H1 (cell line): ENCODE data around the gene ALDOA. TPM values are rescaled to one million over a fixed set of nuclear protein-coding genes. Genes with fewer than 3 reads are reported as not detected.

ENCODE experiments used
- CTCF ChIA-PET: fragments of 300-600 bp; sonication (Branson Sonifier 250); formaldehyde crosslinking; loops from one replicate; lab custom pipeline; 2021; ENCODE audit not compliant: partially characterized antibody; lab: Charles Lee
- POLR2A ChIA-PET: fragments of 300-600 bp; sonication (Branson Sonifier 250); formaldehyde crosslinking; loops from one replicate; lab custom pipeline; 2021; ENCODE audit warnings: inconsistent platforms; ENCODE audit not compliant: partially characterized antibody; lab: Charles Lee
- DNase-seq, 2 experiments: peaks; one replicate each; pipeline versions ENCODE4 v3.0.0 to v3.0.0-alpha.2; 2010 to 2022; ENCODE audit warnings: low spot score in 2 of 2, low read depth in 1 of 2, mixed read lengths in 1 of 2
- FAIRE-seq: peaks from 2 replicates; lab custom pipeline; 2011; peaks lifted over from hg19 to GRCh38; lab: Jason Lieb, UNC
- H2AFZ ChIP-seq: 2 replicates; pipeline ENCODE4 v1.8.1; 2012; ENCODE audit warnings: low read length, inconsistent platforms
- H2AK5ac ChIP-seq: 2 replicates; pipeline ENCODE4 v1.6.1; 2013; ENCODE audit warnings: low read depth, low read length
- H2BK120ac ChIP-seq: replicated peaks from 2 replicates; pipeline ENCODE3; 2013; ENCODE audit warnings: low read depth, low read length, inconsistent platforms
- H2BK12ac ChIP-seq: 2 replicates; pipeline ENCODE4 v1.6.1; 2013; ENCODE audit warnings: low read depth, low read length
- H2BK15ac ChIP-seq: 2 replicates; pipeline ENCODE4 v1.6.1; 2013; ENCODE audit warnings: low read length
- H2BK20ac ChIP-seq: 2 replicates; pipeline ENCODE4 v1.6.1; 2013; ENCODE audit warnings: low read length
- H2BK5ac ChIP-seq: 2 replicates; pipeline ENCODE4 v1.6.1; 2013; ENCODE audit warnings: low read depth, low read length
- H3K14ac ChIP-seq: 2 replicates; pipeline ENCODE4 v1.6.1; 2013; ENCODE audit warnings: inconsistent platforms; ENCODE audit not compliant: insufficient read length
- H3K18ac ChIP-seq: 2 replicates; pipeline ENCODE4 v1.6.1; 2013; ENCODE audit warnings: low read length; ENCODE audit errors: extremely low read depth
- H3K23ac ChIP-seq: 2 replicates; pipeline ENCODE4 v1.6.1; 2013; ENCODE audit warnings: inconsistent platforms; ENCODE audit not compliant: insufficient read length
- H3K23me2 ChIP-seq: 2 replicates; pipeline ENCODE4 v1.6.1; 2013; ENCODE audit warnings: low read depth, low read length
- H3K27ac ChIP-seq: 2 replicates; pipeline ENCODE4 v1.6.1; 2011; ENCODE audit warnings: low read depth, low read length, inconsistent platforms
- H3K27me3 ChIP-seq, 4 experiments: replicated peaks in 1 of 4; 1 replicate in 1 of 4; 2 replicates in 3 of 4; pipeline versions ENCODE4 v1.6.1 to v1.8.1; 2011 to 2013; ENCODE audit warnings: low read length in 3 of 4, mild to moderate bottlenecking in 3 of 4, inconsistent platforms in 2 of 4, mixed read lengths in 2 of 4, moderate library complexity in 1 of 4; ENCODE audit not compliant: control insufficient read depth in 3 of 4, insufficient read depth in 3 of 4; ENCODE audit errors: extremely low read depth in 1 of 4
- H3K36me3 ChIP-seq, 4 experiments: 2 replicates each; pipeline versions ENCODE4 v1.6.1 to v1.8.1; 2011 to 2013; ENCODE audit warnings: mild to moderate bottlenecking in 4 of 4, low read length in 3 of 4, moderate library complexity in 2 of 4, control low read depth in 1 of 4, inconsistent platforms in 1 of 4; ENCODE audit not compliant: insufficient read depth in 4 of 4, control insufficient read depth in 2 of 4
- H3K4ac ChIP-seq: replicated peaks from 2 replicates; pipeline ENCODE3; 2013; ENCODE audit warnings: low read length, low read depth, mixed read lengths, inconsistent platforms; ENCODE audit not compliant: insufficient read length
- H3K4me1 ChIP-seq, 4 experiments: replicated peaks in 1 of 4; 1 replicate in 1 of 4; 2 replicates in 3 of 4; pipeline versions ENCODE4 v1.6.1 to v1.8.1; 2011 to 2013; ENCODE audit warnings: low read length in 3 of 4, inconsistent platforms in 2 of 4, mixed read lengths in 1 of 4; ENCODE audit not compliant: insufficient read depth in 4 of 4, control insufficient read depth in 3 of 4
- H3K4me2 ChIP-seq, 2 experiments: 2 replicates each; pipeline versions ENCODE4 v1.6.1 to v1.8.1; 2011 to 2013; ENCODE audit warnings: low read depth in 2 of 2, low read length in 2 of 2, control low read depth in 1 of 2, inconsistent platforms in 1 of 2, mild to moderate bottlenecking in 1 of 2; ENCODE audit not compliant: insufficient read depth in 1 of 2
- H3K4me3 ChIP-seq, 4 experiments: fragments of 200-600, 300-600 bp in 1 of 4; sonication (generic), shearing (Covaris generic), sonication (Bioruptor Twin) in 1 of 4; 2 replicates each; pipeline versions ENCODE4 v1.5.1 to v1.8.1; 2011 to 2016; ENCODE audit warnings: low read length in 4 of 4, low read depth in 3 of 4, control low read depth in 2 of 4, inconsistent platforms in 2 of 4, mild to moderate bottlenecking in 2 of 4, mixed read lengths in 1 of 4, moderate library complexity in 1 of 4; ENCODE audit not compliant: insufficient read depth in 2 of 4; ENCODE audit errors: extremely low read depth in 1 of 4
- H3K56ac ChIP-seq: replicated peaks from 2 replicates; pipeline ENCODE3; 2013; ENCODE audit warnings: low read depth, mild to moderate bottlenecking, mixed read lengths, low read length, inconsistent platforms; ENCODE audit not compliant: insufficient read length
- H3K79me1 ChIP-seq: 2 replicates; pipeline ENCODE4 v1.6.1; 2013; ENCODE audit warnings: low read depth, low read length, control low read depth
- H3K79me2 ChIP-seq, 2 experiments: 2 replicates each; pipeline versions ENCODE4 v1.6.1 to v1.8.1; 2012 to 2013; ENCODE audit warnings: low read length in 2 of 2, mild to moderate bottlenecking in 2 of 2, inconsistent platforms in 1 of 2; ENCODE audit not compliant: insufficient read depth in 2 of 2, control insufficient read depth in 1 of 2
- H3K9ac ChIP-seq, 4 experiments: replicated peaks in 1 of 4; 1 replicate in 1 of 4; 2 replicates in 3 of 4; pipeline versions ENCODE4 v1.6.1 to v1.8.1; 2011 to 2013; ENCODE audit warnings: low read depth in 3 of 4, low read length in 3 of 4, control low read depth in 2 of 4, mild to moderate bottlenecking in 2 of 4, moderate library complexity in 2 of 4, inconsistent platforms in 1 of 4; ENCODE audit errors: extremely low read depth in 1 of 4
- H3K9me3 ChIP-seq, 2 experiments: 2 replicates each; pipeline versions ENCODE4 v1.6.1 to v1.8.1; 2012 to 2013; ENCODE audit warnings: mild to moderate bottlenecking in 2 of 2, moderate library complexity in 2 of 2, control low read depth in 1 of 2, inconsistent platforms in 1 of 2, low read depth in 1 of 2, low read length in 1 of 2, mixed read lengths in 1 of 2; ENCODE audit not compliant: insufficient read depth in 2 of 2
- H4K20me1 ChIP-seq, 2 experiments: replicated peaks in 1 of 2; 2 replicates each; pipeline versions ENCODE3 to v1.8.1; 2011 to 2013; ENCODE audit warnings: inconsistent platforms in 2 of 2, low read length in 2 of 2, mild to moderate bottlenecking in 1 of 2; ENCODE audit not compliant: insufficient read depth in 2 of 2, control insufficient read depth in 1 of 2
- H4K5ac ChIP-seq: 2 replicates; pipeline ENCODE4 v1.6.1; 2013; ENCODE audit warnings: low read length, low read depth, mixed read lengths, inconsistent platforms; ENCODE audit not compliant: insufficient read length
- H4K8ac ChIP-seq: 2 replicates; pipeline ENCODE4 v1.8.0; 2013; ENCODE audit warnings: mild to moderate bottlenecking, moderate library complexity, low read length, inconsistent platforms; ENCODE audit not compliant: insufficient read depth; ENCODE audit errors: extremely low read depth
- H4K91ac ChIP-seq: replicated peaks from 2 replicates; pipeline ENCODE3; 2013; ENCODE audit warnings: low read length, mixed read lengths, inconsistent platforms; ENCODE audit not compliant: insufficient read length
- BRCA1 ChIP-seq: IDR thresholded peaks from 2 replicates; pipeline ENCODE4 v1.6.1; 2012; ENCODE audit warnings: low read depth, low read length, improper control_type of control experiment
- CBX5 ChIP-seq: fragments of 300-800, 300-1000 bp; sonication (generic); IDR thresholded peaks from 2 replicates; pipeline ENCODE4 v1.7.1; 2016; ENCODE audit warnings: antibody characterized with exemption, low read length, low read depth
- EGR1 ChIP-seq: IDR thresholded peaks from 2 replicates; pipeline ENCODE4 v1.6.1; 2011; ENCODE audit warnings: low read depth, low read length, borderline replicate concordance
- JUN ChIP-seq: IDR thresholded peaks from 2 replicates; pipeline ENCODE4 v1.6.1; 2011; ENCODE audit warnings: low read depth, mild to moderate bottlenecking, improper control_type of control experiment, low read length
- SIX5 ChIP-seq: IDR thresholded peaks from 2 replicates; pipeline ENCODE4 v1.6.1; 2011; ENCODE audit warnings: mild to moderate bottlenecking, low read depth, low read length
- SP1 ChIP-seq: IDR thresholded peaks from 2 replicates; pipeline ENCODE4 v1.6.1; 2011; ENCODE audit warnings: low read depth, low read length
- YY1 ChIP-seq: IDR thresholded peaks from 2 replicates; pipeline ENCODE4 v1.6.1; 2011; ENCODE audit warnings: low read depth, mild to moderate bottlenecking, low read length
- WGBS, 2 experiments: shearing (Covaris generic) in 1 of 2; methylation state at CpG; one replicate each; pipeline versions ENCODE4 v1.1.6 to v1.1.7; 2013 to 2015; ENCODE audit warnings: low lambda C conversion rate in 2 of 2, mixed read lengths in 2 of 2, inconsistent platforms in 1 of 2, low coverage in 1 of 2, missing lambda C conversion rate in 1 of 2; ENCODE audit not compliant: insufficient replicate concordance in 2 of 2, insufficient coverage in 1 of 2, insufficient read length in 1 of 2; ENCODE audit errors: extremely low coverage in 1 of 2, missing lambda C conversion rate in 1 of 2; 5-methylcytosine and 5-hydroxymethylcytosine counted together
- polyA plus RNA-seq, 7 experiments: library from polyadenylated mRNA; depleted of rRNA in 3 of 7; stranded (reverse) in 5 of 7; unstranded in 2 of 7; fragments of >200 nt in 5 of 7; fragments of 200-250 nt in 2 of 7; gene quantifications; 1 replicate in 5 of 7; 2 replicates in 1 of 7; 4 replicates in 1 of 7; pipeline versions ENCODE4 v1.2.1 to v1.2.3, GENCODE V29; 2011 to 2013; ENCODE audit warnings: missing spikeins in 2 of 7, mixed read lengths in 2 of 7
- total RNA-seq: library from RNA; stranded (reverse); fragmentation: NEBNext Ultra II Directional; extraction: Animal tissue kit (Norgen Biotek cat#: 25700); gene quantifications from 2 replicates; pipeline ENCODE4 v1.2.1, GENCODE V29; 2021
- TF ChIP-seq, protein P1 (sequence below): IDR thresholded peaks from 2 replicates; pipeline ENCODE4 v1.6.1; 2012; ENCODE audit warnings: low read length, inconsistent platforms
- TF ChIP-seq, protein P2 (sequence below): IDR thresholded peaks from 2 replicates; pipeline ENCODE4 v1.6.1; 2012; ENCODE audit warnings: inconsistent platforms

The ALDOA gene
- total and polyA plus RNA-seq, 2 of the 8 experiments (the other 6 are each of a cell fraction or from before 2014, with no cell fraction given) = 1,072 to 1,083 TPM

DNA sequence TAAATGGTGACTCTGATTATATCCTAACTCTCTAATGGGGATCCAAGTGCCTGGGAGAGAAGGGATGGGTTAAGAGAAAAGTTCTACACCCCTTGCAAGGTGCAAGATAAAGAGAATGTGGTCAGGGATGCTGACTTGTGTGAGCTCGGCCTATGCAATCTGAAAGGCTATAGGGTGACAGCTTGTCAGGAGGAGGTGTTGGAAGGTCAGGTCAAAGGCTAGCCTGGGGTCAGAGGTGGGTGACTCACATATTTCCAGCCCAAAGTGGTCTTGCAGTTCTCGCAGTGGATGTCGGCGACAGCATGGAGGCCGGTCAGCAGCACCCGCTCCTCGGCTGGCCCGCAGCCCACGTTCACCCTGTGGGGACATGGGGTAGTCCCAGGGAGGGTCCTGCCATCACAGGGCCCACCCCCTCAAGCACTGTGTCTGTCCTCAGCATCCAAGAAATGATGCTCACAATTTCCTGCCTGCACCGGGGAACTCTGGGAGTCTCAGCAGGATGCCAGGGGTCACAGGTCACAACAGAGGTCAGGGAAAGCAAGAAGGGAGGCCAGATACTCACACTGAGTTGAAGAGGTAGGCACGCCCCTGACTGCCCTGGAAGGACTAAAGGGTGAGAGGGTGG, 29.1 kb downstream of the ALDOA start:
- no peak overlapping the region for H2BK15ac ChIP-seq
- H3K56ac ChIP-seq = no peak overlapping the region
- no peak overlapping the region for H3K14ac ChIP-seq
- H4K20me1 ChIP-seq = peaks cover 0 to 9% of the 10 kb centered on the region in 2 experiments
- no peak overlapping the region for H2BK120ac ChIP-seq
- H3K9ac ChIP-seq = no peak overlapping the region
- peak overlapping the region; percentile 83; the same call in 1 of the 2 replicates for H2BK5ac ChIP-seq
- no peak overlapping the region for H4K5ac ChIP-seq
- no peak overlapping the region for H3K27ac ChIP-seq
- peak overlapping the region; percentile 64; the same call in 1 of the 2 replicates for H4K8ac ChIP-seq
- H3K79me1 ChIP-seq = peaks cover 3% of the 10 kb centered on the region; the same call in 1 of the 2 replicates
- no peak overlapping the region for H4K91ac ChIP-seq
- H3K23me2 ChIP-seq = peaks cover 29% of the 10 kb centered on the region; the same call in 1 of the 2 replicates
- H3K4me1 ChIP-seq = peaks cover 0 to 19% (median 10%) of the 10 kb centered on the region in 4 experiments; a peak in 6 of 7 replicates
- no peak for FAIRE-seq
- H3K79me2 ChIP-seq = peaks cover 11 to 34% of the 10 kb centered on the region in 2 experiments
- 0 out of 7 replicates have a peak, but pooled peaks cover 0 to 3% (median 0%) of the 10 kb centered on the region in 4 experiments for H3K27me3 ChIP-seq
- DNase-seq = no peak
- no peak overlapping the region for H2AFZ ChIP-seq
- no peaks in the 10 kb centered on the region for H3K36me3 ChIP-seq
- H3K4me3 ChIP-seq = no peak overlapping the region
- H3K4me2 ChIP-seq = peak overlapping the region in 1 of 2 experiments; percentile 93; a peak in 2 of 4 replicates
- H2AK5ac ChIP-seq = no peak overlapping the region; the same call in 1 of the 2 replicates
- H3K18ac ChIP-seq = no peak overlapping the region
- WGBS, 2 experiments = 91% methylated on average over 11 of the region's 11 CpGs; no CpG with 5 or more reads in 1 of the 2 experiments
- H3K23ac ChIP-seq = no peak overlapping the region
- H2BK20ac ChIP-seq = no peak overlapping the region
- ChIA-PET CTCF (interaction anchor here (0.7 to 7.7 kb wide), 7 partner anchors 13 to 51 kb away, joined by 3 to 90 read pairs (median 4); partner anchors contain the start of genes ALDOA, GDPD3 and PPP4C), POLR2A (interaction anchor here (0.9 to 14.0 kb wide), 6 partner anchors 10 to 506 kb away, joined by 3 to 353 read pairs (median 6); partner anchors contain the start of genes ALDOA, GDPD3 and PPP4C)
- H3K9me3 ChIP-seq = no peaks in the 10 kb centered on the region
- no peak overlapping the region for H3K4ac ChIP-seq
- H2BK12ac ChIP-seq = 0 out of 2 replicates have a peak overlapping the region, but pooled peaks have one; percentile 27
- TF ChIP-seq CBX5 (no peak), YY1 (no peak), JUN (no peak), SIX5 (no peak), BRCA1 (no peak), SP1 (no peak), EGR1 (no peak)
- TF ChIP-seq, protein P1, sequence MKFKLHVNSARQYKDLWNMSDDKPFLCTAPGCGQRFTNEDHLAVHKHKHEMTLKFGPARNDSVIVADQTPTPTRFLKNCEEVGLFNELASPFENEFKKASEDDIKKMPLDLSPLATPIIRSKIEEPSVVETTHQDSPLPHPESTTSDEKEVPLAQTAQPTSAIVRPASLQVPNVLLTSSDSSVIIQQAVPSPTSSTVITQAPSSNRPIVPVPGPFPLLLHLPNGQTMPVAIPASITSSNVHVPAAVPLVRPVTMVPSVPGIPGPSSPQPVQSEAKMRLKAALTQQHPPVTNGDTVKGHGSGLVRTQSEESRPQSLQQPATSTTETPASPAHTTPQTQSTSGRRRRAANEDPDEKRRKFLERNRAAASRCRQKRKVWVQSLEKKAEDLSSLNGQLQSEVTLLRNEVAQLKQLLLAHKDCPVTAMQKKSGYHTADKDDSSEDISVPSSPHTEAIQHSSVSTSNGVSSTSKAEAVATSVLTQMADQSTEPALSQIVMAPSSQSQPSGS = no peak
- TF ChIP-seq, protein P2, sequence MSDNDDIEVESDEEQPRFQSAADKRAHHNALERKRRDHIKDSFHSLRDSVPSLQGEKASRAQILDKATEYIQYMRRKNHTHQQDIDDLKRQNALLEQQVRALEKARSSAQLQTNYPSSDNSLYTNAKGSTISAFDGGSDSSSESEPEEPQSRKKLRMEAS = no peak
